Measurements from ENCODE around the gene RPS3.

RPS3 gene

DNA sequence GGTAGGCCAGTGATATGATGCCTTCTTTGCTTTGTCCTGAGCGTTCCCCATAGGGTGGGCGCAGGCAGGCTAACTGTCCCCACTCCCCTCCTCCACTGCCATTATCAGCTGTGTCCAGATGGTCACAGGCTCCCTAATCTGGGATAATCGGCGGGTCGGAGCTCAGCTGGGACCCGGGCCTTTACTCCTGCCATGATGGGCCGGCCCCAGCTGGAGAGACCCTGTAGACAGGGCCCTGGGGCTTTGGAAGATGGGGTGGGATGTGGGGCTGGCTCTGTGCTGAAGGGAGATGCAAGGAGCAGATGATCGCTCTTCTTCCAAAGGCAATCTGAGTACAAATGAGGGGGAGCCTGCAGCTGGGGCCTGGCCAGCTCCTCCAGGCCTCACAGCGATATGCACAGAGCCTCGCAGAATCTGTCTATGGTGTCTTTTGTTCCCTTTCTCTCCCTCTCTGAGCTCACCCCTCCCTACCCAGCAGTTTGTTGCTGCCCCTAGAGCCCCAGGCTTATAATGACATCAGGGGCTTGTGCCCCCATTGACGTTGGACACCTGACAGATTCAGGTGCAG is 21.8 kb downstream of the RPS3 start:
- no peak for DNase-seq

DNA sequence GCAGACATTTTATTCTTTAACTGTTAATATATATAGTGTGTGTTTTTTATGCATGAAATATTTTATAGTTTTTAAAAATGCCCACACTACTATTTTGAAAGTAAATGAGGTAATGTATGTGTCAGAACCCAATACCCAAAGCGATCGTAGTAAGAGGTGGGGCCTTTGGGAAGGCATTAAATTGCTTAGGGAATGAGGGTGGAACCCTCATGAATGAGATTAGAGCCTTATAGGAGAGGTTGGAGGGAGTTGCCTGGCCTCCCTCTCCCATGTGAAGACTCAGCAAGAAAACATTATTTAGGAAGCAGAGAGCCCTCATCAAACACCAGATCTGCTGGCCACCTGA is 22.6 kb downstream of the RPS3 start:
- DNase-seq: no peak

- DNase-seq: no peak
Measured at GRCh38 chr11:75422248-75423231, 23.2 kb downstream of the RPS3 start.

DNA sequence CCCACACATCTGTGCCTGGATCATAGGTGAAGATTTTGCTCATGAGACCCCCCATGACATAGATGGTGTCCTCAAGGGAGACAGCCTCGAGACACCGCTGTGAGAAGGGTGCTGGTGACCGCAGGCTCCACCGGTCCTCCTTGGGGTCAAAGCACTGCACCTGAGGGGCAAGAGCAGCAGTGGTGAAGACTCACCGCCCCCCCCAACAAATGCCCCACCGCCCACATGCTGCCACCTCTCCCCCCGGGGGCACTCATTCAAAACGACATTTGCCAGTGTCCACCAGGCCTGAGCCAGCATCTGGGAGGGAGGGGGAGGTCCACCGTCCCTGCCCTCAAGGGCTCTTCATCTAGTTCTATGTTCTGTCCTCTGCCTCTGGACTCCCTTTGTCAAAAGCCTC is 24.4 kb downstream of the RPS3 start:
- no peak for DNase-seq

DNA sequence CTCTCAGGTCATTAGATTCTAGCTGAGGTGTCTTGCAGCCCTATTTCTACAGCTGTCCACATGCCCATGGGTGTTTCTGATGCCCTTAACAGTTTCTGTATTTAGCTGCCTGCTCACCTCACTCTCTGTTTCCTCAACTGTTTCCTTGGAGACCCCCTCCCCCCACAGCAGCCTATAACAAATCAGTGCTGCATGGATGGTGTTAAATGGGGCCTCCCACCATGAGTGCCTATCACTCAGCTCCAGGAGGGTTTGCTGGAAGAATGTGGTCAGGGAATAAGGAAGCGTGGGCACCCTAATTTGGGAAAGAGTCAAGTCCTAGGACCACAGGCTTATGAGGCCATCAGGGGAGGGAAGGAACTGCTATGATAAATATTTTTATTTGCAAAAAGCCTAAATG is 25.1 kb downstream of the RPS3 start:
- no peak for DNase-seq

- no peak for DNase-seq
Measured at GRCh38 chr11:75425422-75425821, 26.1 kb downstream of the RPS3 start.

DNA sequence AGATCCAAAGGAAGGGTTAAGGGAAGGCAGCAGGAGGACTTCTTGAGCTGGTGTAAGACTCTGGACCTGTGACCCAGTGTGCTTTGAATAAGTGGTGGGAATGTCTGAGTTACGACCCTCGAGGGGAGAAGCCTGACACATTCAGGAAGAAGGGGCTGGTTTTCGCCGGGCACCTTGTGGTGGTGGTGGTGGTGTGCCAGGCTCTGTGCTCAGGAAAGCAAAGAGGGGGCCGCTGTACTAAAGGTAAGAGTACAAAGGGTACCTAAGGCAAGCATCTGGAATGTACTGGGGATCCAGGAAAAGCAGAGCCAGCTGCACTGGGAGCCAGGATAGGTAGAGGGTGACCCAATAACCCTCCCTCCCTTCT is 27.4 kb downstream of the RPS3 start:
- no peak for DNase-seq

DNA sequence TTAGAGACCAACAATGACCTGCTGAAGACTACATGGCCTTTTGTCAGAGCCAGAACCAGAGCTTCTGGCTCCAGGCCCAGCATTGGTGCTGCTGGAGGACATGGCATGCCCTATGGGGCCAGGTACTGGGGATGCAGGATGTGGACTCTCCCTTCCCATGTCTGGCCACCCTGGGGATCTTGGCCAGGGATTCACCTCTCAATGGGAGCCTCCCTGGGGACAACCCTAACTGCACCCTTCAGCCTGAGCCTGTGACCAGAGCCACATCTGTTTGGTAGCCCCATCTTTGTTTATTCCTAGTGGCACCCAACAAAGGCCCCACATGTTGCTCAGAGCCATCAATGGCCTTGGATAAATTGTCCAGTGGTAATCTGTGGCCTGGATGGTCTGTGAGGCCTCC is 27.9 kb downstream of the RPS3 start:
- DNase-seq: no peak

DNA sequence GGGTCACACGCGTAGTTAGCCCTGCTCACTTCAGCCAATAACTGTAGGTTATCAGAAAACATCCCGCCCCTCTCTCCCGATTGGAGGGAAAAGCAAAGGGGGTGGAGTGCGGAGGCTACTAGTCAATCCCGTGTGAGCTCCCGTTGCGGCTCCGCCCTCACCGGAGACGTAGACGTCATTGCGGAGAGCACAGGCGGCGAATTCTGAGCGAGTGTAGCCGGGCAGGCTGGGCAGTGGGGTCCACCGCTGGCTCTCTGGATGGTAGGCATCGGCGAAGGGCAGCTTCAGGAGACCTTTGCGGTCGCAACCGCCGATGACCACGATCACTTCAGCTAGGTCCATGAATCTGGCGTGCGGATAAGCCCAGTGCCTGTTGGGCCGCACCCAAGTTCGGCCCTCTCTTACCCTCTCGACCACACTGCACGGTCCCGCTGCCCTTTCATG is 29.0 kb downstream of the RPS3 start:
- DNase-seq: peak; percentile 82

- no peak for DNase-seq
Measured at GRCh38 chr11:75428989-75429640, 29.8 kb downstream of the RPS3 start.

GRCh38 chr11:75429641-75429901 is 30.3 kb downstream of the RPS3 start:
- no peak for DNase-seq

DNA sequence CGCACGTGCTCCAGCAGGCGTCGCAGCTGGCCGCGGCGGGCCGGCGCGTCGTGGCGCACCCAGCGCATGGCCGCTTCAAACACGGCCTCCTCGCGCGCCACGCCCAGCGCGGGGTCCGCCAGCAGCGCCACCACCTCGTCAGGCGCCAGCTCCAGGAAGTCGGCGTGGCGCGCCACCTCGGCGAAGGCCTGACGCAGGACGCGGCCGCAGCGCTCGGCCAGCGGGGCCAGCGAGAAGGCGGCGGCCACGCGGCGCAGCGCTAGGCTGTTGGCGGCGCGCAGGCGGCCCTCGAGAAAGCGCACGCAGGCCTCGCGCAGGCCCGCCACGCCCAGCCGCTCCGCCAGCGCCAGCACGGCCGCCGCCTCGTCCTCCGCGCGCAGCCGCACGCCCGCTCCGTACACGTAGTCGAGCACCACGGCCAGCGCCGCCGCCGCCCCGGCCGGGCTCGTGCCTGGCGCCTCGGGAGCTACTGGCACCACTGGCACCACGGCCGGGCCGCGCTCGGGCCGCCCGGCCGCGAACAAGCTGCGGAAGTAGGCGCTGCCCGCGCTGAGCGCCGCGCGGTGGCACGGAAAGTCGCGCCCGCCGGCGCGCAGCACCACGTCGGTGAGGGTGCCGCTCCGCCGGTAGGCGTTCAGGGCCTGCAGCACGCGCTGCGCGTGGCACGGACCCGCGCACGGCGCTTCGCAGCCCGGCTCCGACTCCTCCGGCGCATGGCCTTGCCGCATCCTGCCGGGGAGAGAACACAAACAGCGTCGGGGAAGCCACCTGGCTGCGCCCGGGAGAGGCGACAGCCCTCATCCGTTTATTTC is 30.8 kb downstream of the RPS3 start:
- peak; percentile 81 for DNase-seq

DNA sequence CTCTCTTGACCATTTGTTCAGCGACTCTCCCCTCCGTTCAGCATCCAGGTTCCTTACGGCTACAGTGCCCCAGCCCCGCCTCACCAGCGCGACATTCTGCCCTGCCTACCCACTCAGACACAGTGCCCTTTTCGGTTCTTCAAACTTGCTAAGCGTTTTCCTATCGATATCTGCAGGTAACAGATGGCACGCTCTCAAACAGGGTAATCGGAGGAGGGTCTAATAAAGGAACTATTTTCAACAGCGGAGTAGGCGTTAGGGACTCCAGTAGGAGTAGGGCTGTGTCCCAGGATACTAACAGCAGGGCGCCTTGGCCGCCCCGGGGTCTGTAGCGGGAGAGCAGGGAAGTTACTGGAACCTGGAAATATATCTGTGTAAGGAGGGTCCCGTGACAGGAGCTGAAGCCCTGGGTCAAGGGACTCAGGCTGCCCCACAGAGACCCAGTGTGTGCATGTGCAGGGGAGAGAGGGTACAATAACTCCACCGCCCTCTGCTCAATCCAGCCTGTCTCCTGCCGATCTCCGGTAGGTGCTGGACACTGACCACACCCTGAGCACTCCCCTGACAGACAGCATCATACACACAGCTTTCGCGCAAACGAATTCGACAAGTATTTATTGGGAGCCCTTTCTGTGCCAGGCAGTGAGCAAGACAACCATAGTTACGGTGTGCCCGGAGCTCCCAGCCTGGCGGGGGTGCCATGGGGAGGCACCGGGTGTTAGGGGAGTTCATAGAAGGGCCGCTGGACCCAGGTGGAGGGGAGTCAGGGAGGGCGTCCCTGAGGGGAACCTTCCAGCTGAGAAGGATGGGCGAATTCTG is 31.6 kb downstream of the RPS3 start:
- DNase-seq: no peak

- no peak for DNase-seq
Measured at GRCh38 chr11:75431533-75432525, 32.5 kb downstream of the RPS3 start.

- DNase-seq: no peak
Measured at GRCh38 chr11:75432911-75433321, 33.6 kb downstream of the RPS3 start, which contains the start of gene KLHL35. KLHL35 (minus strand) TSS chr11:75433203; CDS start chr11:75430629, 2,574 bp downstream.

DNA sequence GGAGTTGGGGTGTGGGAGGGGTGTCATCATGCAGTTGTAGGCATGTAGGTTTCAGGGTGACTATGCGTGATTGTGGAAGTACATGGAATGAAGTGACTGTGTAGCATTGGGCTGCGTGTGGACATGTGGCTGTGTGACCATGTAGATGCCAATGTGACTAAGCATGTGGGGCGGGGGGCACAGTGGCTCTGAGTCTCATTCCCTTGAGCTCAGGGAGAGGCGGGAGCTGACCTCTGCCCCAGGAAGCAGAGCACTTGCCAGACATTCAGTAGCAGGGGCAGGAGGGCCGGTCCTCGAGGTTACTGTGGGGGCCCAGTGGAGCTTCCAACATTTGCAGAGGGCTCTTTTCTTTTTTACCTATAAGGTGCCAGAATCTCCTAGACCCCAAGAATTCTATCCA is 34.1 kb downstream of the RPS3 start:
- no peak for DNase-seq

DNA sequence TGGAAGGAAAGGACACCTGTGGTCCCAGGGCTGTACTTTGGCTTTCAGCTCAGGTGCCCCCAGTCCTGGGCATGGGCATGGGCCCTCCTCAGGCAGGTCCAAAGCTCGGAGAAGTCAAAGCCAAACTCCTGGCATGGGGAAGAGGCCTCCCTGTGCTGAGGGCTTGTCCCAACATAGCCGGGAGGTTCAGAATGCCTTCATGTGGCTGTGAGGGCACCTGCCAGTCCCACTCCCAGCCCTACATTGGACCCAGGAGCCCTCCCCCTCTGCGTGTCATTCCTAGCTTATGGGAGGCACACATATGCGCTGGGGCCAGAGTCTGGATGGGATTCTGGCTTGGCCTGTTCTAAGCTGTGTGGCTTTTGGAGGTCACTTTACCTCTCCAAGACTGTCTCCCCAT is 34.7 kb downstream of the RPS3 start:
- DNase-seq: no peak

GRCh38 chr11:75434886-75435570 is 35.7 kb downstream of the RPS3 start:
- DNase-seq: no peak

DNA sequence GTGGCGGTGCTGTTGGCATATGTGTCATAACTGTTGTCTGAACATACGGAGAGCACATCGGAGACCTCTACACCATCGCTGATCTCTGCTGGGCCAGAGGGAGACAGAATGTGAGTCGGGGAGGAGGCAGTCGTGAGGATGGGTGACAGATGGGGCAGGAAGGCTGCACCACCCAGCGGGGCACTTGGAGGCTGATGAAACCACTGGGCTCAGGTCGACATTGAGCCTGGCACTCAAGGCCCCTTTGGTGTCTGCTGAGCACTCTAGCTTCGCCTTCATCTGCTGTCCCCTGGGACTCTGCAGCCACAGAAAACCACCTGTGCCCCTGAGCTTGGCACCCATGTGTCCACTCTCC is 36.2 kb downstream of the RPS3 start:
- no peak for DNase-seq

DNA sequence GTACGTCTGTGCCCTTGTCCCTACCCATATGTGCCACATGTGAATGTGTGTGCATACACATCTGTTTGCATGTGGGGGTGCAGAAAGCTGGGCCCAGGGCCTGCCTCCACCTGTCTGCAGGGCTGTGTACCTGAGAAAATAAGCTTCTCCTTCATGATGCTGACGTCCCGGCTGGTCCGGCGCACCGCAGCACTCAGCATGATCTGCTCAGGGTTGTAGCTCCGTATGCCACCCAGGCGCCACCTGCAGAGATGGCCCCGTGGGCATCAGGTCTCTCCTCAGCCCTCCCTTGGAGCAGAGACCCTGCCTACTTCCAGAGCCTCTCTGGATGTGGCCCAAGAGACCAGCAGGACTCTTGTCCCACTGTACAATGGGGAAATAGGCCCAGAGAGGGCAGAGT is 37.5 kb downstream of the RPS3 start:
- no peak for DNase-seq
